Forelimb muscle (tissue), 1 donor: Measurements from ENCODE around the gene RNF112. TPM values are rescaled to one million over a fixed set of nuclear protein-coding genes. Genes with fewer than 3 reads are reported as not detected.
A peak's percentile ranks its signal among the peaks of the same experiment; 100 is the strongest.
"Not testable (repeated sequence)": the region's sequence is repeated elsewhere in the genome, so short reads cannot be mapped to it uniquely, and the experiment has no call there.

ENCODE experiments used
- DNase-seq: peaks from one replicate; pipeline ENCODE4 v3.0.0-alpha.2; 2013; ENCODE audit warnings: low read depth
- polyA plus RNA-seq: library from polyadenylated mRNA; unstranded; fragments of 120-200 nt; gene quantifications from one replicate; pipeline ENCODE4 v1.2.1, GENCODE V29; 2013; ENCODE audit not compliant: insufficient read length

The RNF112 gene
- polyA plus RNA-seq, 1 donor: 3.5 TPM

DNA sequence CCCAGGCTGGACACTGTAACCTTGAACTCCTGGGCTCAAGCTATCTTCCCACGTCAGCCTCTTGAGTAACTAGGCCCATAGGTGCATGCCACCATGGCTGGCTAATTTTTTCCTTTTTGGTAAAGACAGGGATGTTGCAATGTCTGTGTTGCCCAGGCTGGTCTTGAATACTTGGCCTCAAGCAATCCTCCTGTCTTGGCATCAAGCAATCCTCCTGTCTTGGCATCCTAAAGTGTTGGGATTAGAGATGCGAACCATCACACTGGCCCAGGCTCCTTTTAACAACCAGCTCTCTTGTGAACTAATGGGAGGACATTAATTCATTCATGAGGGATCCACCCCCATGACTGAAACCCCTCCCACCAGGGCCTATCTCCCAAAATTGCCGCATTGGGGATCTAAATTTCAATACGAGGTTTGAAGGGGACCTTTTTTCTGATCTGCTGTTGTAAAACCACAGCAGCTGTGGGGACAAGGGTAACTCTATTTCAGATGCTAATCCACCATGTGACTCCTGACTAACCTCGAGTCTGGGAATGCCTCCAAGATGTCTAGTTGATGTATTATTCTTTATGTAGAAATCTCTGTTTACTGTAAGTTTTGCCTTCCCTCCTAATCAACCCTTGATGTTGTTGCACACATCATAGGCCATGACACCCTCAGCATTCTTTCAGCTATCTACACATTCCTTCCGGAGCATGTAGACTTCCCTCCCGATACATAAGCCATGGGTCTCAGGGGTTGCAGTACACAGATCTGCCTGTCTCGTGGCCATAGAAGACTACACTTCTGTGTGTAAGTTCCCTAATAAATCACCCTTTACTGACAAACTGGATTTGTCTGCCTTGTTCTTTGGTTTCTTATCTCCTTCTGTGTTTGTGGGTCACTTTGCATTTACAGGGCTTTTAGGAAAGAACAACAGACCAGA is 37.6 kb downstream of the RNF112 start:
- peak; percentile 91 for DNase-seq

DNA sequence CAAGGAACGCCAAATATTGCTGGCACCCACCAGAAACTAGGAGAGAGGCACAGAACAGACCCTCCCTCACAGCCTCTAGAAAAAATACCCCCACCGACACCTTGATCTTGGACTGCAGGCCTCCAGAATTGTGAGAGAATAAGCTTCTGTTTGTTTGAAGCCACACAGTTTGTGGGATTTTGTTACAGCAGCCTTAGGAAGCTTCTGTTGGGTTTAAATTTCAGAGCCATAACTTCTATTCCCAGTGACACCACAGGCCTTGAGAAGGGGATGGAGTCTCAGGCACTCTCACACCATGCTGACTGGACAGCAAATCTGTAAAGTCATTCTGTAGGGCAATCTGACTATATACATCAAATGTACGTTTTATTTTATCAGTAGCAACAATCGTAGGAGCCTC is 38.6 kb downstream of the RNF112 start:
- DNase-seq: no peak

DNA sequence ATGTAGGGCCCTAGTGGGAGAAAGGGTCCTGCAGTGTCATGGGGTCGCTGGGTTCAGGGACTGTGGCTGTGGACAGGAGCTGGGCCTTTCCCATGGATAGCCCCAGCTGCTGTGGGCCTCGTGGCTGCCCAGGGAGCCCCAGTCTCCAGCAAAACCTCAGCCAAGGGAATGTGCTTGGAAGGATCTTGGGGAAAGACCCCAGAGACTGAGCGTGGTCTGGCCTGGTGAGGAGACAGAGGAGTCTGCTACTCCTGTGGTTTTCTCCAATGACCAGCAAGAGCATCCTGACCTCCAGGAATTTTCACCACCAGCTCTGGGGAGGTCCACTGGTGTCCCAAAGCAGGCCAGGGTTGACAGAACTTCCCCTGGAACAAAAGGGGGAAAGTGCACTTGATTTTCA is 42.3 kb downstream of the RNF112 start:
- no peak for DNase-seq

DNA sequence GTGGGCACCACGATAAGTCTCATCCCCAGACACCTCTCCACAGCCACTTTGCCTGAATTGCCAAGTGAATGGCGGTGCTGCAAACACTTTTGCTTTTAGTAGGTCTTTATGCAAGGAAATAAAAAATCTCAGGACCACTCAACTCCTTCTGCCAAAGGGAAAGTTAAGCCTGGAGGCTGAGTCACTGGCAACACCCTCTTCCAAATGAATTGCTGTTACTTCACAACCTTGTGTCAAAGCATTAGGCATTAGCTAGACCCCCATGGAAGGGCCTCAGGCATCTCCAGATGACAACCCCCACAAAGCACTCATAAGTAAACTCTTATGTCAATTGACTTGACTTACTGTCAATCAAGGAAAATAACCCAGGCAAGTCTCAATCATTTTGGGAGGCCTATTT is 43.0 kb downstream of the RNF112 start:
- DNase-seq: no peak

DNA sequence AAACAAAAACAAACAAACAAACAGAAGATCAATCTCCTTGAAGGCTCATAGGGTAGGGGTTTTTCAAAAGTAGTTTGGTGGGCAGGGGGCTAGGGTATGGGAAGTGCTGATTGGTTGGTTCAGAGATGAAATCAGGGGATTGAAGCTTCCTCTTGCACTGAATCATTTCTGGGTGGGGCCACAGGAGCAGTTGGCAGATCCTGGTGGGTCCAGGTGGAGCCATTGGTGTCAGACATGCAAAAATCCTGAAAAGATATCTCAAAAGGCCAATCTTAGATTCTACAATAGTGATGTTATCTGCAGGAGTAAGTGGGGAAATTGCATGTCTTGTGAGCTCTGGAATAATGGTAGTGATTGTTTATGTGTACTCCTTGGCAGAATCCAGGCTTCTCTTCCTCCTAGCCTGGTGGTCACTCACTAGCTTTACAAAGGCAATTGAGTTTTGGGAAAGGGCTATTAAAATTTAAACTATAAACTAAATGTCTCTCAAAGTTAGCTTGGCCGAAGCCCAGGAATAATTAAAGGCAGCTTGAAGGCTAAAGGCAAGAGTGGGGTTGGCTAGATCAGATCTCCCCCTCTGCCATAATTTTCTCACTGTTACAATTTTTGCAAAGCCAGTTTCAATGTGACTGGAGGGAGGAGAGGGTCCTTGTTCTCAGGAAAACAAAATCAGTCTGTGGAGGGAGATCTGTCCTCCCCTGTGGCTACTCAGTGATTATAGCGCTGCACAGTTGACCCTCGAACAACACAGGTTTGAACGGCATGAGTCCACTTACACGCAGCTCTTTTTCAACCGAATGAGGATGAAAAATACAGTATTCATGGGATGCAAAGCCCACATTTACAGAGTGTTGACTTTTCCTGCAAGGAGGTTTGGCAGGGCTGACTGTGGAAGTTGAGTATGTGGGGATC is 45.2 kb downstream of the RNF112 start:
- no peak for DNase-seq

DNA sequence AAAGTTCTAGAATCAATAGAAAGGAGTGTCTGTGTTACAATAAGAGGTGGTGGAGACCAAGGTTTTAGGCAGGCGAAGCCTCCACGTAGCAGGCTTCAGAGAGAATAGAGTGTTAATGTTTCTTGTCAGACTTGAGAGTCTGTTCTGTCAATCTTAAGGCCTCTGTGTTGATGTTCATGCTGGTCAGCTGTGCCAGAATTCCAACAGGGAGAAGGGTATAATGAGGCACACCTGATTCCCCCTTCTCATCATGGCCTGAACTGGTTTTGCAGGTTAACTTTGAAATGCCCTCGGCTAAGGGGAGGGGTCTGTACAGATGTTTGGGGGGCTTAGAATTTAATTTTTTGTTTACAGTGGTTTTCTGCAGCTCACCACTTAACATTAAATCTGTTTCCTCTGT is 46.0 kb downstream of the RNF112 start:
- DNase-seq: no peak

DNA sequence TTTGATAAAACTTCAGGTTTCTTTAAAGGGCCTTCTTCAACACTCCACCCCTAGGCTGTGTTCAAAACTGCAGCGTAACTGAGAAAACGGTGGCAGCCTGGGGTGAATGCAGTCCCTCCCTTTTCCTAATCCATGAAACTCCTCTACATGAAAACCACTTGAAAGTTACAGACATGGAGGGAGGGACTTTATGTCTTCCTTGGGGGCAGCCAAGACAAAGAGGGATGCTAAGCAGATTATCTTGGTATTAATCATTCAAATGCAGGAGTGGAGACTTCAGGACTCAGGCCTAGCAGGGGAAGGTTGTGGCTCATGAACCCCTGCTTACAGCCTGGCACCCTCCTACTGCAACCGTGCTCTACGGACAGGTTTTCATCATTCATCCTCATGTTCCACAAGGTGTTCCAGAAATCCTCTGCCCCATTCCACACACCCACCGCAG is 46.8 kb downstream of the RNF112 start:
- no peak for DNase-seq

DNA sequence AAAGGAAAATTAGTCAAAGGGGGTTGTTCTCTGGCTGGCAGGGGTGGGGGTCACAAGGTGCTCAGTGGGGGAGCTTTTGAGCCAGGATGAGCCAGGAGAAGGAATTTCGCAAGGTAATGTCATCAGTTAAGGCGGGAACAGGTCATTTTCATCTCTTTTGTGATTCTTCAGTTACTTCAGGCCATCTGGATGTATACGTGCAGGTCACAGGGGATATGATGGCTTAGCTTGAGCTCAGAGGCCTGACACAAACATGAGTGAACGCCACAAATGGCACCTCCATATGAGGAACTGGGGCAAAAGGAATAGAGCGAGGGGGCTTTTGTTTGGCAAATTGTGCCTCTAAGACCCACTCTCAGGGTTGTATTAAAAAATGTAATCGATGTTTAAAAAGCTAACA is 47.4 kb downstream of the RNF112 start:
- DNase-seq: not testable (repeated sequence)

DNA sequence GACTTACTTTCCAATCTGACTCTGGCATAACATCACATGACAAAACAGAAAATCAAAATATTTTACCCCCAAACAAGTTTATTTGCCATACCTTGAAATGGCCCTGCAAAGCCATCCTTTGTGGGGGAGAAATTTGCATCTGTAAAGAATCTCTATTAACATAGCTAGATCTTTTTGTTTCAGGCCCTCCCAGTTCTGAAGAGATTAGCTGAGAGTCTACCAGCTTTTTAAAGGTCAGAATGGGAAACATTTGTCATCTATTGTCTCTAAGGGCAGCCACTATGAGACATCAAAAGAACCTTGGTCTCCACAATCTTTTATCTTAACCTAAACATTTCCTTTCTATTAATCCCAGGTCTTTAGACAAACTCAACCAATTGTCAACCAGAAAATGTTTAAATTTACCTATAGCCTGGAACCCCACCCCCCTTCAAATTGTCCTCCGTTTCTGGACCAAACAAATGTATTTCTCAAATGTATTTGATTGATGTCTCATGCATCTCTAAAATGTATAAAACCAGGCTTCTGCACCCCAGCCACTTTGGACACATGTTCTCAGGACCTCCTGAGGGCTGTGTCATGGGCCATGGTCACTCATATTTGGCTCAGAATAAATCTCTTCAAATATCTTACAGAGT is 48.1 kb downstream of the RNF112 start:
- not testable (repeated sequence) for DNase-seq

DNA sequence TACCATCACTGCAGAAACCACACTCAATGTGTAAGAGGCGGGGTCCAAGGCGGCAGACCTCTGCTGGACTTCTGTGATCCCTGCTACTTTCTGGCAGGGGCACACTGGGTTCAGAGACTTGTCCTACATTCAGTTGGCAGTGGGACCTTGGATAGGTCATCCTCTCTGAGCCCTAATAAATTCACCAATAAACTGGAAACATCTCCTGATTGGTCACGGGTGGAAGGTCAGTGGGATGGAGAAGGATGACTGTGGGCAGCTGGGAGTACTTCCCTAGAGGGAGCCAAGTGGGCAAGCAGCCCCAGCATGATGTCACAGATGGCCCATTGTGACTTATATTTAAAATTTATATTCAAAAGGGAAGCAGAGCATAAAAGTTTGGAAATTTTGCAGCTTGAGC is 49.7 kb downstream of the RNF112 start:
- no peak for DNase-seq

DNA sequence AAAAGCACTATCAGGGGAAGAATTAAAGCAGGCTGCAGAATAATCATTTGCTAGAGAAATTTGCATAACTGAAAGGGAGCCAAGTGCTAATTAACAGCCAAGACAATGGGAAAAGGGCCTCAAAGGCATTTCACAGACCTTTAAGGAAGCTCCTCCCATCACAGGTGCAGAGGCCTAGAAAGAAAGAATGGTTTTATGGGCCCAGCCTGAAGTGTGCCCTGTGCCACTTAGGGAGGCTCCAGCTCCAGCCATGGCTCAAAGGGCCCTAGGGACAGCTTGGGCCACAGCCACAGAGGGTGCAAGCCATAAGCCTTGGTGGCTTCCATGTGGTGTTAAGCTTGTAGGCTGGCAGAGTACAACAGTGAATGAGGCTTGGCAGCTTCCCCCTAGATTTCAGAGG is 50.1 kb downstream of the RNF112 start:
- no peak for DNase-seq

DNA sequence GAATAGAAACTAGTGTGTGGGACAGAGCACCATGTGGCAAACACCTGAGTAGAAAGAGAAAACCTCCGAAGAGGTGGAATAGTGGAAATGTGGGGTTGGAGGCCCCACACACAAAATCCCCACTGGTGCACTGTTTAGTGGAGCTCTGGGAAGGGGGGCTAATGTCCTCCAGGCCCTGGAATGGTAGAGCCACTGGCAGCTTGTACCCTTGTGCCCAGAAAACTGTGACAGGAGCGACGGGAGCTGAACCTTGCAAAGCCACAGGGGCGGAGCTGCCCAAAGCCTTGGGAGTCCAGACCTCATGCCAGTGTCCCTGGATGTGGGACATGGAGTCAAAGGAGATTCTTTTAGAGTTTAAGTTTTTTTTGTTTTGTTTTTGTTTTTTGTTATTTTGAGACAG is 50.6 kb downstream of the RNF112 start:
- no peak for DNase-seq

DNA sequence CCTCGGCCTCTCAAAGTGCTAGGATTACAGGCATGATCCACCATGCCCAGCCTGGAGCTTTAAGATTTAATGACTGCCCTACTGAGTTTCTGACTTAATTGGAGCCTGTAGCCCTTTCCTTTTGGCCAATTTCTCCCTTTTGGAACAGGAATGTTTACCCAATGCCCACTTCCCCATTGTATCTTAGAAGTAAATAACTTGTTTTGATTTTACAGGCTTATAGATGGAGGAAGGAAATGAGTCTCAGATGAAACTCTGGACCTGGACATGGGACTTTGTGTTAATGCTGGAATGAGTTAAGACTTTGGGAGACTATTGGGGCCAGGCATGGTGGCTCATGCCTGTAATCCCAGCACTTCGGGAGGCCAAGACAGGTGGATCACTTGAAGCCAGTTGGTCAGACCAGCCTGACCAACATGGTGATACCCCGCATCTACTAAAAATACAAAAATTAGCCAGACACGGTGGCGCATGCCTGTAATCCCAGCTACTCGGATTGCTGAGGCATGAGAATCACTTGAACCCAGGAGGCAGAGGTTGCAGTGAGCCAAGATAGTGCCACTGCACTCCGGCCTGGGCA is 51.5 kb downstream of the RNF112 start:
- DNase-seq: not testable (repeated sequence)

DNA sequence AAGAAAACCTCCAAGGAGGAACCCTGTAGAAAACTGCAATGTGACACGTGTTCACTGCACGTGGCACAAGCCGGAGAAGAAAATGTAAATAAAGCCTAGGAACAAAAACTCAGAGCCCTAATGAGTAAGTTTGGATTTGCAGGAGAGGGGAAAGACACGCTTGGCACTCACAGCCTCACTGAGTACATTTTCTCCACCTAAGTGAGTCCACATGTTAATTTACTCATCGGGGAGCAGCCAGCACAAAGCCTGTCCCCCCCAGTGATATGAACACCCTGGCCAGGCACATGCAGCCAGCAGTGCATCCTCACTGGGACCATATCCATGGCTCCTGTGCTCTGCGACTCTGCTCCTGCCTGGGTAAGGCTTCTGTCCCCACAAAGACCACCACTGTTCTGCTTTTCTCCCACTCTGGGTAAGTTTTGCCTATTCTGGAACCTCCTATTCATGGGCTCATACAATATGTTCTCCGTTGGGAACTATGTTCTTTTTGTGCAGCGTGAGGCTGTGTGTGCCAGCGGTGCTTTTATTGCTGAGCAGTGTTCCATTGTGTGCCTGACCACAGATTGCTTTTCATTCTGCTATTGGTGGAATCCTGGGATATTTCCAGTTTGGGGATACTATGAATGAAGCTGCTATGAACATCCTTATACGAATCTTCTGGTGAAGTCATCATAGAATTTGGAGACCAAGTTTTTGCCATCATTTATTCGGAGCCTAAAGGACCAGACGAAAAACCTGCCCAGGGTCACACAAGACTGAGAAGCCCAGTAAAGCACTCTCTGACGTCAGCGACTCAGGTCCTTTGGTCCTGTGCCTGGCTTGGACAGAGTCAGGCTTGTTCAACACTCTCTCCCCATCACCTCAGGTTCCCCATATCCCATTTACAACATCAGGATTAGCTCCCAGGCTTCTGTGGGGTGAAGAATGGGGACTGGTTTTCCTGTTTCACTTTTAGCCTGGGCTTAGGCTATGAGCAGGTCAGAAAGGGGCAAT is 53.3 kb downstream of the RNF112 start:
- no peak for DNase-seq

Other genes starting within 250 kb of the RNF112 start
- 21.6 TPM for gene EPN2, start 173.9 kb upstream of the RNF112 start, polyA plus RNA-seq
- 6.3 TPM for gene B9D1, start 48.5 kb upstream of the RNF112 start, polyA plus RNA-seq
- 22.4 TPM for gene MAPK7, start 32.7 kb upstream of the RNF112 start, polyA plus RNA-seq
- gene MFAP4, start 24.0 kb upstream of the RNF112 start, polyA plus RNA-seq: 248 TPM
- 1.8 TPM for gene SLC47A1, start 122.6 kb downstream of the RNF112 start, polyA plus RNA-seq
- 29.7 TPM for gene ALDH3A2, start 237.5 kb downstream of the RNF112 start, polyA plus RNA-seq